ENCODE data around the gene NHLH1. TPM values are rescaled to one million over a fixed set of nuclear protein-coding genes. Genes with fewer than 3 reads are reported as not detected.
"Not testable (repeated sequence)": the region's sequence is repeated elsewhere in the genome, so short reads cannot be mapped to it uniquely, and the experiment has no call there.

Gene NHLH1
- total and polyA plus RNA-seq, 4 donors, result 1.4 to 5.2 (median 3.4) TPM

GRCh38 chr1:160374306-160375110, 7.6 kb downstream of the NHLH1 start:
- H3K4me1 ChIP-seq (ENCODE audit: control insufficient read depth, insufficient read depth, low read length), result peaks cover 20% of the 10 kb centered on the region
- H3K9me3 ChIP-seq (ENCODE audit: control insufficient read depth, insufficient read depth, low read length), result no peaks in the 10 kb centered on the region
- no peaks in the 10 kb centered on the region for H3K27me3 ChIP-seq (ENCODE audit: control insufficient read depth, insufficient read depth, low read length)
- H3K27ac ChIP-seq (ENCODE audit: low read depth, low read length), result peak overlapping the region; percentile 83
- WGBS (ENCODE audit: insufficient coverage), result 44% methylated on average over 6 of the region's 6 CpGs
- H3K36me3 ChIP-seq (ENCODE audit: control insufficient read depth, insufficient read depth, low read length), result no peaks in the 10 kb centered on the region
- DNase-seq (ENCODE audit: low read depth in 4 of 6, low spot score in 6 of 6), result peak in 2 of 6 donors; percentile 54 to 57
- H3K4me3 ChIP-seq (ENCODE audit: low read depth, low read length), result no peak overlapping the region

- no peaks in the 10 kb centered on the region for H3K27me3 ChIP-seq (ENCODE audit: control insufficient read depth, insufficient read depth, low read length)
- WGBS (ENCODE audit: insufficient coverage), result 6% methylated on average over 6 of the region's 9 CpGs
- no peaks in the 10 kb centered on the region for H3K9me3 ChIP-seq (ENCODE audit: control insufficient read depth, insufficient read depth, low read length)
- no peaks in the 10 kb centered on the region for H3K36me3 ChIP-seq (ENCODE audit: control insufficient read depth, insufficient read depth, low read length)
- H3K4me3 ChIP-seq (ENCODE audit: low read depth, low read length), result no peak overlapping the region
- peak in 1 of 6 donors; percentile 48 for DNase-seq (ENCODE audit: low read depth in 4 of 6, low spot score in 6 of 6)
- peak overlapping the region; percentile 83 for H3K27ac ChIP-seq (ENCODE audit: low read depth, low read length)
- H3K4me1 ChIP-seq (ENCODE audit: control insufficient read depth, insufficient read depth, low read length), result peaks cover 20% of the 10 kb centered on the region
These were observed 9.1 kb downstream of the NHLH1 start for GRCh38 chr1:160375788-160376524.

- WGBS (ENCODE audit: insufficient coverage), result 60% methylated on average over 1 of the region's 5 CpGs
- Histone ChIP-seq H3K9me3 (ENCODE audit: control insufficient read depth, insufficient read depth, low read length) (no peaks in the 10 kb centered on the region), H3K36me3 (ENCODE audit: control insufficient read depth, insufficient read depth, low read length) (no peaks in the 10 kb centered on the region), H3K27me3 (ENCODE audit: control insufficient read depth, insufficient read depth, low read length) (no peaks in the 10 kb centered on the region), H3K4me3 (ENCODE audit: low read depth, low read length) (no peak overlapping the region), H3K27ac (ENCODE audit: low read depth, low read length) (peak overlapping the region; percentile 83), H3K4me1 (ENCODE audit: control insufficient read depth, insufficient read depth, low read length) (peaks cover 20% of the 10 kb centered on the region)
- DNase-seq (ENCODE audit: low read depth in 4 of 6, low spot score in 6 of 6), result peak in 5 of 6 donors; percentile 41 to 95 (median 56)
These were observed 9.8 kb downstream of the NHLH1 start for GRCh38 chr1:160376525-160377131.

- no peaks in the 10 kb centered on the region for H3K9me3 ChIP-seq (ENCODE audit: control insufficient read depth, insufficient read depth, low read length)
- no peaks in the 10 kb centered on the region for H3K27me3 ChIP-seq (ENCODE audit: control insufficient read depth, insufficient read depth, low read length)
- DNase-seq (ENCODE audit: low read depth in 4 of 6, low spot score in 6 of 6), result no peak
- no peak overlapping the region for H3K27ac ChIP-seq (ENCODE audit: low read depth, low read length)
- H3K4me3 ChIP-seq (ENCODE audit: low read depth, low read length), result no peak overlapping the region
- no peaks in the 10 kb centered on the region for H3K36me3 ChIP-seq (ENCODE audit: control insufficient read depth, insufficient read depth, low read length)
- H3K4me1 ChIP-seq (ENCODE audit: control insufficient read depth, insufficient read depth, low read length), result peaks cover 20% of the 10 kb centered on the region
- 65% methylated on average over 5 of the region's 7 CpGs for WGBS (ENCODE audit: insufficient coverage)
These were observed 10.8 kb downstream of the NHLH1 start for GRCh38 chr1:160377585-160378206.

- not testable (repeated sequence) for DNase-seq (ENCODE audit: low read depth in 4 of 6, low spot score in 6 of 6); H3K9me3 ChIP-seq (ENCODE audit: control insufficient read depth, insufficient read depth, low read length); H3K27me3 ChIP-seq (ENCODE audit: control insufficient read depth, insufficient read depth, low read length); H3K4me3 ChIP-seq (ENCODE audit: low read depth, low read length); H3K27ac ChIP-seq (ENCODE audit: low read depth, low read length); H3K4me1 ChIP-seq (ENCODE audit: control insufficient read depth, insufficient read depth, low read length); H3K36me3 ChIP-seq (ENCODE audit: control insufficient read depth, insufficient read depth, low read length)
- no CpG with 5 or more reads among the region's 2 CpGs for whole genome bisulfite sequencing (ENCODE audit: insufficient coverage)
These were observed 17.9 kb downstream of the NHLH1 start for GRCh38 chr1:160384812-160385211.

- not testable (repeated sequence) for H3K27ac ChIP-seq (ENCODE audit: low read depth, low read length); DNase-seq (ENCODE audit: low read depth in 4 of 6, low spot score in 6 of 6)
- WGBS (ENCODE audit: insufficient coverage), result 81% methylated on average over 2 of the region's 4 CpGs
These were observed 21.5 kb downstream of the NHLH1 start for GRCh38 chr1:160388406-160388805.

GRCh38 chr1:160394673-160395072, 27.8 kb downstream of the NHLH1 start:
- Histone ChIP-seq H3K27me3 (ENCODE audit: control insufficient read depth, insufficient read depth, low read length) (no peaks in the 10 kb centered on the region), H3K27ac (ENCODE audit: low read depth, low read length) (no peak overlapping the region), H3K36me3 (ENCODE audit: control insufficient read depth, insufficient read depth, low read length) (no peaks in the 10 kb centered on the region), H3K4me3 (ENCODE audit: low read depth, low read length) (no peak overlapping the region), H3K9me3 (ENCODE audit: control insufficient read depth, insufficient read depth, low read length) (no peaks in the 10 kb centered on the region), H3K4me1 (ENCODE audit: control insufficient read depth, insufficient read depth, low read length) (peaks cover 3% of the 10 kb centered on the region)
- 100% methylated on average over 7 of the region's 8 CpGs for WGBS (ENCODE audit: insufficient coverage)
- DNase-seq (ENCODE audit: low read depth in 4 of 6, low spot score in 6 of 6), result no peak

More at GRCh38 chr1:160388406-160388805, 21.5 kb downstream of the NHLH1 start:
- H3K9me3 ChIP-seq (ENCODE audit: control insufficient read depth, insufficient read depth, low read length); H3K4me1 ChIP-seq (ENCODE audit: control insufficient read depth, insufficient read depth, low read length); H3K4me3 ChIP-seq (ENCODE audit: low read depth, low read length); H3K36me3 ChIP-seq (ENCODE audit: control insufficient read depth, insufficient read depth, low read length); H3K27me3 ChIP-seq (ENCODE audit: control insufficient read depth, insufficient read depth, low read length): not testable (repeated sequence)

GRCh38 chr1:160397651-160398050, 30.8 kb downstream of the NHLH1 start:
- Histone ChIP-seq H3K36me3 (ENCODE audit: control insufficient read depth, insufficient read depth, low read length) (no peaks in the 10 kb centered on the region), H3K9me3 (ENCODE audit: control insufficient read depth, insufficient read depth, low read length) (no peaks in the 10 kb centered on the region), H3K4me1 (ENCODE audit: control insufficient read depth, insufficient read depth, low read length) (peaks cover 20% of the 10 kb centered on the region), H3K4me3 (ENCODE audit: low read depth, low read length) (no peak overlapping the region), H3K27ac (ENCODE audit: low read depth, low read length) (no peak overlapping the region), H3K27me3 (ENCODE audit: control insufficient read depth, insufficient read depth, low read length) (no peaks in the 10 kb centered on the region)
- no peak for DNase-seq (ENCODE audit: low read depth in 4 of 6, low spot score in 6 of 6)
- 80% methylated on average over 1 of the region's 1 CpG for WGBS (ENCODE audit: insufficient coverage)

- Histone ChIP-seq H3K36me3 (ENCODE audit: control insufficient read depth, insufficient read depth, low read length) (no peaks in the 10 kb centered on the region), H3K27me3 (ENCODE audit: control insufficient read depth, insufficient read depth, low read length) (no peaks in the 10 kb centered on the region)
- WGBS (ENCODE audit: insufficient coverage), result 80% methylated on average over 1 of the region's 4 CpGs
These were observed 32.0 kb downstream of the NHLH1 start for GRCh38 chr1:160398823-160399222.

More at GRCh38 chr1:160398823-160399222, 32.0 kb downstream of the NHLH1 start:
- Histone ChIP-seq H3K4me1 (ENCODE audit: control insufficient read depth, insufficient read depth, low read length) (peaks cover 28% of the 10 kb centered on the region), H3K9me3 (ENCODE audit: control insufficient read depth, insufficient read depth, low read length) (no peaks in the 10 kb centered on the region), H3K4me3 (ENCODE audit: low read depth, low read length) (no peak overlapping the region), H3K27ac (ENCODE audit: low read depth, low read length) (no peak overlapping the region)
- DNase-seq (ENCODE audit: low read depth in 4 of 6, low spot score in 6 of 6), result no peak
